Erythroblast (primary cell): ENCODE results near the gene STYK1.

ENCODE experiments used
- GATA1 ChIP-seq: IDR thresholded peaks from 2 replicates; pipeline ENCODE4 v1.6.1; 2011; ENCODE audit warnings: low read depth, mild to moderate bottlenecking, control low read depth, low read length, moderate library complexity
- POLR2A ChIP-seq: IDR thresholded peaks from 2 replicates; pipeline ENCODE4 v1.6.1; 2011; ENCODE audit warnings: mild to moderate bottlenecking, low read length

- TF ChIP-seq POLR2A: no peak
- TF ChIP-seq GATA1: no peak
Measured at GRCh38 chr12:10584415-10584814, 89.4 kb downstream of the STYK1 start.
